Epithelial cell of esophagus (primary cell): ENCODE data around the gene CLEC2D.
A peak's percentile ranks its signal among the peaks of the same experiment; 100 is the strongest.
"Not testable (repeated sequence)": the region's sequence is repeated elsewhere in the genome, so short reads cannot be mapped to it uniquely, and the experiment has no call there.

Experiments
- DNase-seq: peaks from one replicate; pipeline ENCODE4 v3.0.0; 2010; ENCODE audit warnings: low read depth
- H3K4me3 ChIP-seq: 2 replicates; pipeline ENCODE4 v1.5.1; 2011; ENCODE audit warnings: mild to moderate bottlenecking, low read length, control low read depth
- CTCF ChIP-seq: IDR thresholded peaks from 2 replicates; pipeline ENCODE4 v1.5.1; 2011; ENCODE audit warnings: low read depth, mild to moderate bottlenecking, low read length, control low read depth, inconsistent platforms; ENCODE audit not compliant: insufficient read depth; ENCODE audit errors: missing control alignments

Gene CLEC2D

GRCh38 chr12:9673404-9674225 is 4.1 kb downstream of the CLEC2D start:
- peak; percentile 95 for DNase-seq
- no peak for TF ChIP-seq CTCF
- no peak overlapping the region for H3K4me3 ChIP-seq

GRCh38 chr12:9674226-9674590 is 4.7 kb downstream of the CLEC2D start:
- DNase-seq = no peak
- TF ChIP-seq CTCF = no peak
- H3K4me3 ChIP-seq = no peak overlapping the region

- DNase-seq, H3K4me3 ChIP-seq: not testable (repeated sequence)
Observed at GRCh38 chr12:9682508-9682907, 13.0 kb downstream of the CLEC2D start.

- DNase-seq, H3K4me3 ChIP-seq: not testable (repeated sequence)
Observed at GRCh38 chr12:9682949-9683348, 13.4 kb downstream of the CLEC2D start.

- H3K4me3 ChIP-seq, DNase-seq: not testable (repeated sequence)
Observed at GRCh38 chr12:9685366-9685765, 15.9 kb downstream of the CLEC2D start.

- no peak for TF ChIP-seq CTCF
- H3K4me3 ChIP-seq = no peak overlapping the region
- DNase-seq = no peak
Observed at GRCh38 chr12:9685915-9686314, 16.4 kb downstream of the CLEC2D start.

- no peak for TF ChIP-seq CTCF
- DNase-seq = peak; percentile 85
- no peak overlapping the region for H3K4me3 ChIP-seq
Observed at GRCh38 chr12:9687228-9687627, 17.7 kb downstream of the CLEC2D start.

GRCh38 chr12:9692909-9693308 is 23.4 kb downstream of the CLEC2D start:
- DNase-seq = peak; percentile 44
- H3K4me3 ChIP-seq = no peak overlapping the region
- TF ChIP-seq CTCF = no peak
